CD14-positive monocyte (primary cell): ENCODE data around the gene C10orf105. TPM values are rescaled to one million over a fixed set of nuclear protein-coding genes. Genes with fewer than 3 reads are reported as not detected.

ENCODE experiments used
- DNase-seq, 3 donors: peaks; one replicate each; pipeline ENCODE4 v3.0.0-alpha.2; 2011 to 2022
- H2AFZ ChIP-seq: 2 replicates; pipeline ENCODE4 v1.6.0; 2012; ENCODE audit warnings: mild to moderate bottlenecking, low read depth, low read length, inconsistent platforms; ENCODE audit not compliant: insufficient read depth, poor library complexity, severe bottlenecking
- H3K27ac ChIP-seq, 2 donors: 1 replicate in 1 of 2; 2 replicates in 1 of 2; pipeline ENCODE4 v1.5.1; 2012 to 2013; ENCODE audit warnings: low read length in 2 of 2, control low read depth in 1 of 2, inconsistent platforms in 1 of 2, low read depth in 1 of 2, mild to moderate bottlenecking in 1 of 2
- H3K27me3 ChIP-seq, 2 donors: one replicate each; pipeline versions ENCODE4 v1.6.0 to v1.6.1; 2011 to 2013; ENCODE audit warnings: low read length in 2 of 2; ENCODE audit not compliant: control insufficient read depth in 2 of 2, insufficient read depth in 2 of 2
- H3K36me3 ChIP-seq, 2 donors: replicated peaks in 1 of 2; 1 replicate in 1 of 2; 2 replicates in 1 of 2; pipeline versions ENCODE4 v1.5.1 to v1.6.1; 2012 to 2013; ENCODE audit warnings: low read length in 2 of 2, control low read depth in 1 of 2, inconsistent platforms in 1 of 2, mild to moderate bottlenecking in 1 of 2; ENCODE audit not compliant: insufficient read depth in 2 of 2, control insufficient read depth in 1 of 2
- H3K4me1 ChIP-seq, 2 donors: 1 replicate in 1 of 2; 2 replicates in 1 of 2; pipeline versions ENCODE4 v1.5.1 to v1.6.1; 2012 to 2013; ENCODE audit warnings: low read length in 2 of 2, control low read depth in 1 of 2, inconsistent platforms in 1 of 2, mild to moderate bottlenecking in 1 of 2, moderate library complexity in 1 of 2; ENCODE audit not compliant: insufficient read depth in 2 of 2, control insufficient read depth in 1 of 2
- H3K4me2 ChIP-seq: replicated peaks from 2 replicates; pipeline ENCODE3; 2012; ENCODE audit warnings: low read length, moderate library complexity, mild to moderate bottlenecking; ENCODE audit not compliant: poor library complexity, severe bottlenecking; ENCODE audit errors: extremely low read depth
- H3K4me3 ChIP-seq, 3 experiments: fragments of 200-600 bp in 1 of 3; sonication (generic) in 1 of 3; replicated peaks in 1 of 3; 1 replicate in 2 of 3; 2 replicates in 1 of 3; pipeline ENCODE4 v1.5.1; 2011 to 2013; ENCODE audit warnings: low read length in 3 of 3, mild to moderate bottlenecking in 3 of 3, control low read depth in 2 of 3, low read depth in 2 of 3, inconsistent platforms in 1 of 3, moderate library complexity in 1 of 3
- H3K79me2 ChIP-seq: 2 replicates; pipeline ENCODE4 v1.6.0; 2012; ENCODE audit warnings: mild to moderate bottlenecking, control low read depth, inconsistent platforms, low read length, moderate library complexity; ENCODE audit not compliant: insufficient read depth
- H3K9ac ChIP-seq: 2 replicates; pipeline ENCODE4 v1.6.0; 2017; ENCODE audit warnings: low read length, mild to moderate bottlenecking; ENCODE audit not compliant: insufficient read depth, poor library complexity, severe bottlenecking
- H3K9me3 ChIP-seq, 2 donors: replicated peaks in 1 of 2; 1 replicate in 1 of 2; 2 replicates in 1 of 2; pipeline versions ENCODE4 v1.5.1 to v1.6.1; 2012 to 2013; ENCODE audit warnings: low read length in 2 of 2, control low read depth in 1 of 2; ENCODE audit not compliant: control insufficient read depth in 1 of 2, insufficient read depth in 1 of 2
- H4K20me1 ChIP-seq: 2 replicates; pipeline ENCODE4 v1.6.0; 2012; ENCODE audit warnings: mild to moderate bottlenecking, low read length, control low read depth, moderate library complexity; ENCODE audit not compliant: insufficient read depth
- H3K27ac Mint-ChIP-seq, 7 donors: one replicate each; pipeline ENCODE4 v1.8.0; 2020; ENCODE audit warnings: mild to moderate bottlenecking in 7 of 7, mixed read lengths in 7 of 7, moderate library complexity in 6 of 7, inconsistent platforms in 2 of 7
- H3K27me3 Mint-ChIP-seq, 3 donors: one replicate each; pipeline ENCODE4 v1.8.0; 2021 to 2022; ENCODE audit warnings: low read depth in 3 of 3, mild to moderate bottlenecking in 3 of 3, mixed read lengths in 3 of 3, moderate library complexity in 3 of 3, inconsistent platforms in 1 of 3
- H3K36me3 Mint-ChIP-seq, 2 donors: one replicate each; pipeline ENCODE4 v1.8.0; 2020; ENCODE audit warnings: mixed read lengths in 2 of 2, inconsistent platforms in 1 of 2, mild to moderate bottlenecking in 1 of 2
- H3K4me1 Mint-ChIP-seq: one replicate; pipeline ENCODE4 v1.8.0; 2020; ENCODE audit warnings: mild to moderate bottlenecking, mixed read lengths
- H3K4me3 Mint-ChIP-seq, 2 donors: one replicate each; pipeline ENCODE4 v1.8.0; 2020; ENCODE audit warnings: mild to moderate bottlenecking in 2 of 2, mixed read lengths in 2 of 2, moderate library complexity in 1 of 2
- H3K9me3 Mint-ChIP-seq, 7 donors: one replicate each; pipeline ENCODE4 v1.8.0; 2020 to 2022; ENCODE audit warnings: mixed read lengths in 7 of 7, mild to moderate bottlenecking in 6 of 7, moderate library complexity in 6 of 7, inconsistent platforms in 2 of 7
- CTCF ChIP-seq: fragments of 200-600 bp; IDR thresholded peaks from one replicate; pipeline ENCODE4 v1.8.0; 2022; ENCODE audit warnings: antibody characterized with exemption, mild to moderate bottlenecking
- WGBS: methylation state at CpG from one replicate; pipeline ENCODE4 v1.1.5; 2013; ENCODE audit warnings: missing lambda C conversion rate; ENCODE audit not compliant: insufficient coverage; 5-methylcytosine and 5-hydroxymethylcytosine counted together
- intact Hi-C, 2 donors: fragments of 100-400 bp; cut with micrococcal nuclease; formaldehyde crosslinking; loops; one replicate each; pipeline versions ENCODE4 v1.15.0 to v1.15.1; 2023
- polyA minus RNA-seq: library from RNA; depleted of rRNA, polyadenylated mRNA; stranded (reverse); fragments of >200 nt; gene quantifications from 2 replicates; pipeline ENCODE4 v1.2.3, GENCODE V29; 2012
- polyA plus RNA-seq, 3 donors: library from polyadenylated mRNA; depleted of rRNA in 1 of 3; unstranded in 2 of 3; stranded (reverse) in 1 of 3; fragments of 300-500 nt in 2 of 3; fragments of >200 nt in 1 of 3; fragmentation: Illumina TruSeq in 2 of 3; gene quantifications; 1 replicate in 2 of 3; 2 replicates in 1 of 3; pipeline ENCODE4 v1.2.3, GENCODE V29; 2012 to 2021
- total RNA-seq, 12 experiments: library from RNA in 1 of 12; stranded (reverse) in 1 of 12; fragments of 120-200 nt in 1 of 12; gene quantifications; one replicate each; pipeline ENCODE4 v1.2.4 and lab custom pipeline; 2013 to 2026; ENCODE audit warnings: mixed read lengths in 6 of 12, inconsistent platforms in 1 of 12

The C10orf105 gene
- total RNA-seq (2013): 1.3 TPM
- polyA plus RNA-seq (1 to 10 TPM in 1 of 3 donors, under 1 TPM in 2; 0.18 to 2.4 (median 0.48) TPM), polyA minus RNA-seq (0.40 and 0.55 TPM in 2 replicates), total RNA-seq (lab: John Stamatoyannopoulos, UW) (0.12 to 2.8 (median 0.93) reads per million in 11 experiments)

GRCh38 chr10:71719464-71720201, at the start of gene C10orf105:
Gene C10orf105, minus strand, starts transcription at chr10:71719778. Its CDS starts 3,441 bp downstream, at chr10:71716337.
- H3K9me3 ChIP-seq: no peaks in the 10 kb centered on the region
- H3K4me1 Mint-ChIP-seq: peaks cover 94% of the 10 kb centered on the region
- H3K4me3 Mint-ChIP-seq: peak within 1 kb of the TSS in 1 of 2 donors; percentile 16
- no peak within 1 kb of the TSS for H2AFZ ChIP-seq
- peak within 1 kb of the TSS; percentile 25 to 84 for H3K27ac ChIP-seq
- peaks cover 56 to 80% of the 10 kb centered on the region in 2 donors for H3K4me1 ChIP-seq
- H3K27ac Mint-ChIP-seq: peak within 1 kb of the TSS in 5 of 7 donors; percentile 33 to 82 (median 72)
- peak within 1 kb of the TSS; percentile 76 for H3K9ac ChIP-seq
- peaks cover 39 to 59% of the 10 kb centered on the region in 2 donors for H3K36me3 Mint-ChIP-seq
- H4K20me1 ChIP-seq: peaks cover 55% of the 10 kb centered on the region
- H3K79me2 ChIP-seq: peaks cover 43% of the 10 kb centered on the region
- no peaks in the 10 kb centered on the region for H3K27me3 ChIP-seq
- 97% methylated on average over 12 of the region's 14 CpGs for WGBS
- peaks cover 0 to 3% (median 0%) of the 10 kb centered on the region in 7 donors for H3K9me3 Mint-ChIP-seq
- no peak for TF ChIP-seq CTCF
- no peak for DNase-seq
- peaks cover 7 to 28% of the 10 kb centered on the region in 2 donors for H3K36me3 ChIP-seq
- H3K27me3 Mint-ChIP-seq: peaks cover 0 to 2% (median 0%) of the 10 kb centered on the region in 3 donors
- intact Hi-C loops: no loop called here
- no peak within 1 kb of the TSS for H3K4me3 ChIP-seq
- H3K4me2 ChIP-seq: peak within 1 kb of the TSS; percentile 96

- Mint-ChIP-seq H3K4me1 (peaks cover 89% of the 10 kb centered on the region), H3K27me3 (peaks cover 0 to 4% (median 2%) of the 10 kb centered on the region in 3 donors), H3K4me3 (peak overlapping the region; percentile 64 to 83), H3K27ac (peak overlapping the region; percentile 93 to 98 (median 95)), H3K36me3 (peaks cover 86 to 98% of the 10 kb centered on the region in 2 donors), H3K9me3 (peaks cover 0 to 4% (median 0%) of the 10 kb centered on the region in 7 donors)
- Histone ChIP-seq H3K27ac (peak overlapping the region; percentile 90 to 92), H4K20me1 (peaks cover 100% of the 10 kb centered on the region), H3K27me3 (no peaks in the 10 kb centered on the region), H3K4me3 (peak overlapping the region in 2 of 3 experiments; percentile 26 to 99), H3K4me2 (peak overlapping the region; percentile 99), H2AFZ (no peak overlapping the region), H3K9me3 (no peaks in the 10 kb centered on the region), H3K36me3 (peaks cover 85 to 94% of the 10 kb centered on the region in 2 donors), H3K4me1 (peaks cover 84 to 96% of the 10 kb centered on the region in 2 donors), H3K79me2 (peaks cover 100% of the 10 kb centered on the region), H3K9ac (no peak overlapping the region)
- no peak for DNase-seq
- TF ChIP-seq CTCF: no peak
- intact Hi-C loops: loop anchor here in 1 of 2 donors (5.0 kb wide), 1 partner anchor 40 kb away; no protein-coding TSS in a partner anchor
- 89% methylated on average over 3 of the region's 10 CpGs for WGBS
These were observed 48.0 kb upstream of the C10orf105 start for GRCh38 chr10:71767420-71768035.
